CD4-positive, alpha-beta T cell treated with Interleukin-17A for 4 hours (primary cell): ENCODE measurements around the gene CELA3B.
"Not testable (repeated sequence)": the region's sequence is repeated elsewhere in the genome, so short reads cannot be mapped to it uniquely, and the experiment has no call there.

Source experiments
- DNase-seq: peaks from one replicate; pipeline ENCODE4 v3.0.0-alpha.2; 2020; ENCODE audit warnings: mixed read lengths

Gene CELA3B

GRCh38 chr1:21946836-21947587 is 29.8 kb upstream of the CELA3B start:
- no peak for DNase-seq

- no peak for DNase-seq
These were observed 26.1 kb upstream of the CELA3B start for GRCh38 chr1:21950734-21951133.

GRCh38 chr1:21951226-21951870 is 25.5 kb upstream of the CELA3B start:
- DNase-seq, result no peak

GRCh38 chr1:21952786-21953520 is 23.9 kb upstream of the CELA3B start:
- DNase-seq, result no peak

- DNase-seq, result no peak
These were observed 21.8 kb upstream of the CELA3B start for GRCh38 chr1:21955058-21955457.

GRCh38 chr1:21955501-21956281 is 21.1 kb upstream of the CELA3B start:
- peak; percentile 24 for DNase-seq

- peak; percentile 74 for DNase-seq
These were observed 19.9 kb upstream of the CELA3B start for GRCh38 chr1:21956720-21957552.

GRCh38 chr1:21961337-21961736 is 15.5 kb upstream of the CELA3B start:
- DNase-seq, result no peak

- DNase-seq, result no peak
These were observed 15.0 kb upstream of the CELA3B start for GRCh38 chr1:21961799-21962198.

- DNase-seq, result peak; percentile 88
These were observed 13.2 kb upstream of the CELA3B start for GRCh38 chr1:21963477-21964217.

GRCh38 chr1:21966247-21967000 is 10.4 kb upstream of the CELA3B start:
- no peak for DNase-seq

- DNase-seq, result not testable (repeated sequence)
These were observed 9.6 kb upstream of the CELA3B start for GRCh38 chr1:21967216-21967615.

GRCh38 chr1:21969066-21969465 is 7.8 kb upstream of the CELA3B start:
- DNase-seq, result not testable (repeated sequence)

- DNase-seq, result not testable (repeated sequence)
These were observed 6.3 kb upstream of the CELA3B start for GRCh38 chr1:21970523-21970922.

- not testable (repeated sequence) for DNase-seq
These were observed 3.8 kb upstream of the CELA3B start for GRCh38 chr1:21972973-21973441.

- DNase-seq, result not testable (repeated sequence)
These were observed 2.9 kb upstream of the CELA3B start for GRCh38 chr1:21973948-21974347.

GRCh38 chr1:21974699-21975098 is 2.1 kb upstream of the CELA3B start:
- not testable (repeated sequence) for DNase-seq

- DNase-seq, result not testable (repeated sequence)
These were observed 1.5 kb upstream of the CELA3B start for GRCh38 chr1:21975296-21975695.

GRCh38 chr1:21978209-21978608 is 1.4 kb downstream of the CELA3B start:
- not testable (repeated sequence) for DNase-seq
